WTC11 (cell line): ENCODE data around the gene AIFM1. TPM values are rescaled to one million over a fixed set of nuclear protein-coding genes. Genes with fewer than 3 reads are reported as not detected.

ENCODE experiments used
- ATAC-seq: fragments of 200-7000 bp; cut with Tn5 transposase; 2 replicates; pipeline ENCODE4 v1.10.0; 2021; ENCODE audit warnings: mild to moderate bottlenecking, moderate library complexity
- CTCF ChIA-PET: fragments of 300-600 bp; sonication (Branson Sonifier 250); formaldehyde crosslinking; loops from one replicate; lab custom pipeline; 2021; ENCODE audit warnings: antibody characterized with exemption; lab: Charles Lee
- POLR2A ChIA-PET: fragments of 350-600 bp; sonication (Branson Sonifier 250); formaldehyde crosslinking; loops from one replicate; lab custom pipeline; 2021; ENCODE audit warnings: antibody characterized with exemption; lab: Charles Lee
- DNase-seq: peaks from one replicate; pipeline ENCODE4 v3.0.0; 2021; ENCODE audit warnings: low spot score
- H3K27ac Mint-ChIP-seq: 2 replicates; pipeline ENCODE4 v1.8.0; 2021; ENCODE audit warnings: mixed read lengths
- H3K27me3 Mint-ChIP-seq: 2 replicates; pipeline ENCODE4 v1.8.0; 2021; ENCODE audit warnings: low read depth, mild to moderate bottlenecking, moderate library complexity, mixed read lengths
- H3K36me3 Mint-ChIP-seq: 2 replicates; pipeline ENCODE4 v1.8.0; 2021; ENCODE audit warnings: mixed read lengths
- H3K4me1 Mint-ChIP-seq: 2 replicates; pipeline ENCODE4 v1.8.0; 2022; ENCODE audit warnings: mixed read lengths
- H3K4me3 Mint-ChIP-seq: 2 replicates; pipeline ENCODE4 v1.8.0; 2021; ENCODE audit warnings: mild to moderate bottlenecking, moderate library complexity, mixed read lengths
- H3K9me3 Mint-ChIP-seq: 2 replicates; pipeline ENCODE4 v1.8.0; 2021; ENCODE audit warnings: mixed read lengths
- CBFB ChIP-seq: sonication (generic); formaldehyde crosslinking; IDR thresholded peaks from 2 replicates; pipeline ENCODE4 v1.8.1; 2022; ENCODE audit warnings: mild to moderate bottlenecking, low read depth, missing genetic modification reagents
- RORB ChIP-seq: fragments of 250-450 bp; sonication (Bioruptor Pico); IDR thresholded peaks from 2 replicates; pipeline ENCODE4 v1.9.0; 2021; ENCODE audit warnings: mild to moderate bottlenecking
- SMAD4 ChIP-seq: sonication (generic); formaldehyde crosslinking; IDR thresholded peaks from 2 replicates; pipeline ENCODE4 v1.8.0; 2022; ENCODE audit warnings: mild to moderate bottlenecking, missing genetic modification reagents
- total RNA-seq: library from RNA; stranded (reverse); gene quantifications from 3 replicates; pipeline ENCODE4 v1.2.3, GENCODE V29; 2021
- TF ChIP-seq, protein P1 (sequence below): sonication (generic); formaldehyde crosslinking; IDR thresholded peaks from 2 replicates; pipeline ENCODE4 v1.8.0; 2022; ENCODE audit warnings: mild to moderate bottlenecking, missing genetic modification reagents
- TF ChIP-seq, protein P2 (sequence below): sonication (generic); formaldehyde crosslinking; IDR thresholded peaks from 2 replicates; pipeline ENCODE4 v1.8.1; 2023; ENCODE audit warnings: mild to moderate bottlenecking, missing genetic modification reagents, moderate library complexity
- TF ChIP-seq, protein P3 (sequence below): sonication (generic); formaldehyde crosslinking; IDR thresholded peaks from 2 replicates; pipeline ENCODE4 v1.8.0; 2022; ENCODE audit warnings: mild to moderate bottlenecking, missing genetic modification reagents
- TF ChIP-seq, protein P4 (sequence below): sonication (generic); formaldehyde crosslinking; IDR thresholded peaks from 2 replicates; pipeline ENCODE4 v1.8.1; 2023; ENCODE audit warnings: mild to moderate bottlenecking, missing genetic modification reagents, borderline replicate concordance
- TF ChIP-seq, protein P5 (sequence below): sonication (generic); formaldehyde crosslinking; IDR thresholded peaks from 2 replicates; pipeline ENCODE4 v1.8.1; 2022; ENCODE audit warnings: low read depth, mild to moderate bottlenecking, moderate library complexity, missing genetic modification reagents, borderline replicate concordance
- TF ChIP-seq, protein P6 (sequence below): fragments of 250-450 bp; sonication (Bioruptor Pico); IDR thresholded peaks from 2 replicates; pipeline ENCODE4 v1.9.0; 2021; ENCODE audit warnings: mild to moderate bottlenecking
- TF ChIP-seq, protein P7 (sequence below): fragments of 250-450 bp; sonication (Bioruptor Pico); IDR thresholded peaks from 2 replicates; pipeline ENCODE4 v1.9.0; 2021; ENCODE audit warnings: mild to moderate bottlenecking, borderline replicate concordance

Gene AIFM1
- total RNA-seq, 1 experiment from 2014 or later: 53.5 TPM

DNA sequence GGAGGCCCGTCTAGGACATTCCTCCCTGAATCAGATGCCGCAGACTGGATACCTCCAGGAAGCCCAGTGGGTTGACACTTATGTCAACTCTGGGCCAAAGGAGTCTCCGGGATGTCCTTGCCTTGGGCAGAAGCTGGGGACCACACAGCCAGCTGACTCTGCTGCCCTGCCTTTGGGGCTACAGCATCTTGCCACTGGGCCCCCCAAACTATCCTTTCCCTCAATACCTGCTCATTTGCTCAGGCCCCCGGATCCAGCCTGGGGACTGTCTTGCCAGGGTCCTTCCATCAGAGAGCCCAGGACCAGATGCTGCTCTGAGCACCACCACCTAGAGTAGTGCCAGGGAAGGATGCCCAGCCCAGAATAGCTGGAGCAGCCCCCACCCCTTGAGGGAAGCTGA, 25.2 kb upstream of the AIFM1 start:
- POLR2A ChIA-PET: no interaction called here
- Mint-ChIP-seq H3K9me3 (no peaks in the 10 kb centered on the region), H3K36me3 (no peaks in the 10 kb centered on the region), H3K27ac (no peak overlapping the region), H3K4me3 (no peak overlapping the region), H3K27me3 (no peaks in the 10 kb centered on the region), H3K4me1 (no peaks in the 10 kb centered on the region)
- ATAC-seq (no peak), DNase-seq (no peak)
- TF ChIP-seq, protein P1, sequence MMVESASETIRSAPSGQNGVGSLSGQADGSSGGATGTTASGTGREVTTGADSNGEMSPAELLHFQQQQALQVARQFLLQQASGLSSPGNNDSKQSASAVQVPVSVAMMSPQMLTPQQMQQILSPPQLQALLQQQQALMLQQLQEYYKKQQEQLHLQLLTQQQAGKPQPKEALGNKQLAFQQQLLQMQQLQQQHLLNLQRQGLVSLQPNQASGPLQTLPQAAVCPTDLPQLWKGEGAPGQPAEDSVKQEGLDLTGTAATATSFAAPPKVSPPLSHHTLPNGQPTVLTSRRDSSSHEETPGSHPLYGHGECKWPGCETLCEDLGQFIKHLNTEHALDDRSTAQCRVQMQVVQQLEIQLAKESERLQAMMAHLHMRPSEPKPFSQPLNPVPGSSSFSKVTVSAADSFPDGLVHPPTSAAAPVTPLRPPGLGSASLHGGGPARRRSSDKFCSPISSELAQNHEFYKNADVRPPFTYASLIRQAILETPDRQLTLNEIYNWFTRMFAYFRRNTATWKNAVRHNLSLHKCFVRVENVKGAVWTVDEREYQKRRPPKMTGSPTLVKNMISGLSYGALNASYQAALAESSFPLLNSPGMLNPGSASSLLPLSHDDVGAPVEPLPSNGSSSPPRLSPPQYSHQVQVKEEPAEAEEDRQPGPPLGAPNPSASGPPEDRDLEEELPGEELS (CRISPR knock-in tag): no peak
- TF ChIP-seq SMAD4 (CRISPR knock-in tag): no peak
- TF ChIP-seq, protein P2, sequence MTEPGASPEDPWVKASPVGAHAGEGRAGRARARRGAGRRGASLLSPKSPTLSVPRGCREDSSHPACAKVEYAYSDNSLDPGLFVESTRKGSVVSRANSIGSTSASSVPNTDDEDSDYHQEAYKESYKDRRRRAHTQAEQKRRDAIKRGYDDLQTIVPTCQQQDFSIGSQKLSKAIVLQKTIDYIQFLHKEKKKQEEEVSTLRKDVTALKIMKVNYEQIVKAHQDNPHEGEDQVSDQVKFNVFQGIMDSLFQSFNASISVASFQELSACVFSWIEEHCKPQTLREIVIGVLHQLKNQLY (CRISPR knock-in tag): no peak
- TF ChIP-seq, protein P3, sequence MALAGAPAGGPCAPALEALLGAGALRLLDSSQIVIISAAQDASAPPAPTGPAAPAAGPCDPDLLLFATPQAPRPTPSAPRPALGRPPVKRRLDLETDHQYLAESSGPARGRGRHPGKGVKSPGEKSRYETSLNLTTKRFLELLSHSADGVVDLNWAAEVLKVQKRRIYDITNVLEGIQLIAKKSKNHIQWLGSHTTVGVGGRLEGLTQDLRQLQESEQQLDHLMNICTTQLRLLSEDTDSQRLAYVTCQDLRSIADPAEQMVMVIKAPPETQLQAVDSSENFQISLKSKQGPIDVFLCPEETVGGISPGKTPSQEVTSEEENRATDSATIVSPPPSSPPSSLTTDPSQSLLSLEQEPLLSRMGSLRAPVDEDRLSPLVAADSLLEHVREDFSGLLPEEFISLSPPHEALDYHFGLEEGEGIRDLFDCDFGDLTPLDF: no peak
- TF ChIP-seq, protein P4, sequence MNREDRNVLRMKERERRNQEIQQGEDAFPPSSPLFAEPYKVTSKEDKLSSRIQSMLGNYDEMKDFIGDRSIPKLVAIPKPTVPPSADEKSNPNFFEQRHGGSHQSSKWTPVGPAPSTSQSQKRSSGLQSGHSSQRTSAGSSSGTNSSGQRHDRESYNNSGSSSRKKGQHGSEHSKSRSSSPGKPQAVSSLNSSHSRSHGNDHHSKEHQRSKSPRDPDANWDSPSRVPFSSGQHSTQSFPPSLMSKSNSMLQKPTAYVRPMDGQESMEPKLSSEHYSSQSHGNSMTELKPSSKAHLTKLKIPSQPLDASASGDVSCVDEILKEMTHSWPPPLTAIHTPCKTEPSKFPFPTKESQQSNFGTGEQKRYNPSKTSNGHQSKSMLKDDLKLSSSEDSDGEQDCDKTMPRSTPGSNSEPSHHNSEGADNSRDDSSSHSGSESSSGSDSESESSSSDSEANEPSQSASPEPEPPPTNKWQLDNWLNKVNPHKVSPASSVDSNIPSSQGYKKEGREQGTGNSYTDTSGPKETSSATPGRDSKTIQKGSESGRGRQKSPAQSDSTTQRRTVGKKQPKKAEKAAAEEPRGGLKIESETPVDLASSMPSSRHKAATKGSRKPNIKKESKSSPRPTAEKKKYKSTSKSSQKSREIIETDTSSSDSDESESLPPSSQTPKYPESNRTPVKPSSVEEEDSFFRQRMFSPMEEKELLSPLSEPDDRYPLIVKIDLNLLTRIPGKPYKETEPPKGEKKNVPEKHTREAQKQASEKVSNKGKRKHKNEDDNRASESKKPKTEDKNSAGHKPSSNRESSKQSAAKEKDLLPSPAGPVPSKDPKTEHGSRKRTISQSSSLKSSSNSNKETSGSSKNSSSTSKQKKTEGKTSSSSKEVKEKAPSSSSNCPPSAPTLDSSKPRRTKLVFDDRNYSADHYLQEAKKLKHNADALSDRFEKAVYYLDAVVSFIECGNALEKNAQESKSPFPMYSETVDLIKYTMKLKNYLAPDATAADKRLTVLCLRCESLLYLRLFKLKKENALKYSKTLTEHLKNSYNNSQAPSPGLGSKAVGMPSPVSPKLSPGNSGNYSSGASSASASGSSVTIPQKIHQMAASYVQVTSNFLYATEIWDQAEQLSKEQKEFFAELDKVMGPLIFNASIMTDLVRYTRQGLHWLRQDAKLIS (CRISPR knock-in tag): no peak
- TF ChIP-seq CBFB (CRISPR knock-in tag): no peak
- TF ChIP-seq, protein P5, sequence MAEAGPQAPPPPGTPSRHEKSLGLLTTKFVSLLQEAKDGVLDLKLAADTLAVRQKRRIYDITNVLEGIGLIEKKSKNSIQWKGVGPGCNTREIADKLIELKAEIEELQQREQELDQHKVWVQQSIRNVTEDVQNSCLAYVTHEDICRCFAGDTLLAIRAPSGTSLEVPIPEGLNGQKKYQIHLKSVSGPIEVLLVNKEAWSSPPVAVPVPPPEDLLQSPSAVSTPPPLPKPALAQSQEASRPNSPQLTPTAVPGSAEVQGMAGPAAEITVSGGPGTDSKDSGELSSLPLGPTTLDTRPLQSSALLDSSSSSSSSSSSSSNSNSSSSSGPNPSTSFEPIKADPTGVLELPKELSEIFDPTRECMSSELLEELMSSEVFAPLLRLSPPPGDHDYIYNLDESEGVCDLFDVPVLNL: no peak
- TF ChIP-seq RORB: no peak
- TF ChIP-seq, protein P6, sequence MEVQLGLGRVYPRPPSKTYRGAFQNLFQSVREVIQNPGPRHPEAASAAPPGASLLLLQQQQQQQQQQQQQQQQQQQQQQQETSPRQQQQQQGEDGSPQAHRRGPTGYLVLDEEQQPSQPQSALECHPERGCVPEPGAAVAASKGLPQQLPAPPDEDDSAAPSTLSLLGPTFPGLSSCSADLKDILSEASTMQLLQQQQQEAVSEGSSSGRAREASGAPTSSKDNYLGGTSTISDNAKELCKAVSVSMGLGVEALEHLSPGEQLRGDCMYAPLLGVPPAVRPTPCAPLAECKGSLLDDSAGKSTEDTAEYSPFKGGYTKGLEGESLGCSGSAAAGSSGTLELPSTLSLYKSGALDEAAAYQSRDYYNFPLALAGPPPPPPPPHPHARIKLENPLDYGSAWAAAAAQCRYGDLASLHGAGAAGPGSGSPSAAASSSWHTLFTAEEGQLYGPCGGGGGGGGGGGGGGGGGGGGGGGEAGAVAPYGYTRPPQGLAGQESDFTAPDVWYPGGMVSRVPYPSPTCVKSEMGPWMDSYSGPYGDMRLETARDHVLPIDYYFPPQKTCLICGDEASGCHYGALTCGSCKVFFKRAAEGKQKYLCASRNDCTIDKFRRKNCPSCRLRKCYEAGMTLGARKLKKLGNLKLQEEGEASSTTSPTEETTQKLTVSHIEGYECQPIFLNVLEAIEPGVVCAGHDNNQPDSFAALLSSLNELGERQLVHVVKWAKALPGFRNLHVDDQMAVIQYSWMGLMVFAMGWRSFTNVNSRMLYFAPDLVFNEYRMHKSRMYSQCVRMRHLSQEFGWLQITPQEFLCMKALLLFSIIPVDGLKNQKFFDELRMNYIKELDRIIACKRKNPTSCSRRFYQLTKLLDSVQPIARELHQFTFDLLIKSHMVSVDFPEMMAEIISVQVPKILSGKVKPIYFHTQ: no peak
- TF ChIP-seq, protein P7, sequence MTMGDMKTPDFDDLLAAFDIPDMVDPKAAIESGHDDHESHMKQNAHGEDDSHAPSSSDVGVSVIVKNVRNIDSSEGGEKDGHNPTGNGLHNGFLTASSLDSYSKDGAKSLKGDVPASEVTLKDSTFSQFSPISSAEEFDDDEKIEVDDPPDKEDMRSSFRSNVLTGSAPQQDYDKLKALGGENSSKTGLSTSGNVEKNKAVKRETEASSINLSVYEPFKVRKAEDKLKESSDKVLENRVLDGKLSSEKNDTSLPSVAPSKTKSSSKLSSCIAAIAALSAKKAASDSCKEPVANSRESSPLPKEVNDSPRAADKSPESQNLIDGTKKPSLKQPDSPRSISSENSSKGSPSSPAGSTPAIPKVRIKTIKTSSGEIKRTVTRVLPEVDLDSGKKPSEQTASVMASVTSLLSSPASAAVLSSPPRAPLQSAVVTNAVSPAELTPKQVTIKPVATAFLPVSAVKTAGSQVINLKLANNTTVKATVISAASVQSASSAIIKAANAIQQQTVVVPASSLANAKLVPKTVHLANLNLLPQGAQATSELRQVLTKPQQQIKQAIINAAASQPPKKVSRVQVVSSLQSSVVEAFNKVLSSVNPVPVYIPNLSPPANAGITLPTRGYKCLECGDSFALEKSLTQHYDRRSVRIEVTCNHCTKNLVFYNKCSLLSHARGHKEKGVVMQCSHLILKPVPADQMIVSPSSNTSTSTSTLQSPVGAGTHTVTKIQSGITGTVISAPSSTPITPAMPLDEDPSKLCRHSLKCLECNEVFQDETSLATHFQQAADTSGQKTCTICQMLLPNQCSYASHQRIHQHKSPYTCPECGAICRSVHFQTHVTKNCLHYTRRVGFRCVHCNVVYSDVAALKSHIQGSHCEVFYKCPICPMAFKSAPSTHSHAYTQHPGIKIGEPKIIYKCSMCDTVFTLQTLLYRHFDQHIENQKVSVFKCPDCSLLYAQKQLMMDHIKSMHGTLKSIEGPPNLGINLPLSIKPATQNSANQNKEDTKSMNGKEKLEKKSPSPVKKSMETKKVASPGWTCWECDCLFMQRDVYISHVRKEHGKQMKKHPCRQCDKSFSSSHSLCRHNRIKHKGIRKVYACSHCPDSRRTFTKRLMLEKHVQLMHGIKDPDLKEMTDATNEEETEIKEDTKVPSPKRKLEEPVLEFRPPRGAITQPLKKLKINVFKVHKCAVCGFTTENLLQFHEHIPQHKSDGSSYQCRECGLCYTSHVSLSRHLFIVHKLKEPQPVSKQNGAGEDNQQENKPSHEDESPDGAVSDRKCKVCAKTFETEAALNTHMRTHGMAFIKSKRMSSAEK: no peak
- CTCF ChIA-PET: interaction anchor here (2.5 kb wide), 1 partner anchor 111 kb away, joined by 21 read pairs; no protein-coding TSS in a partner anchor
